Stimulated activated CD8-positive, alpha-beta memory T cell treated with anti-CD3 and anti-CD28 coated beads, Interleukin-12 subunit alpha, Interleukin-12 subunit beta, amount 100 ng/mL, for 24 hours (primary cell): ENCODE results near the gene ALOX12.

Experiments
- DNase-seq: peaks from one replicate; pipeline ENCODE4 v3.0.0-alpha.2; 2020; ENCODE audit errors: extremely low read depth

Gene ALOX12

GRCh38 chr17:7021993-7022778, 26.3 kb downstream of the ALOX12 start:
- no peak for DNase-seq

- no peak for DNase-seq
Observed at GRCh38 chr17:7022781-7023571, 27.1 kb downstream of the ALOX12 start, which contains the start of gene BCL6B. TSS of gene BCL6B (plus strand) at chr17:7023050. CDS start at chr17:7023672, 622 bp downstream.

- DNase-seq, result peak; percentile 84
Observed at GRCh38 chr17:7023576-7024401, 27.9 kb downstream of the ALOX12 start.

- no peak for DNase-seq
Observed at GRCh38 chr17:7024402-7024785, 28.5 kb downstream of the ALOX12 start.

DNA sequence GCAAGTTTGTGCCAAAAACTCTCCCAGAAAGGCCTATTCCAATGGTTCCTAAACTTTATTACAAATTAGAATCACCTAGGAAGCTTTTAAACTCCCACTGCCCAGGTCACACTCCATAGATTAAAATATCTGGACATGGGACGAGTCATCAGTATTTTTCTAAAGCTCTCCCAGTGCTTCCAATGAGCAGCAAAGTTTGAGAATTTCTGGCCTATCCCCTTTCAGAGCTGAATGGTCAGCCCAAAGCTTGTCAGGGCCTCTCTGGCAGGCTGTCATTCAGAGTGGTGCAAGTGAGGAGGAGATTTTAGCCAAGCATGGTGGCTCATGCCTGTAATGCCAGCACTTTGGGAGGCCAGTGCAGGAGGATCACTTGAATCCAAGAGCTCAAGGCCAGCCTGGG, 29.4 kb downstream of the ALOX12 start:
- DNase-seq, result no peak

- no peak for DNase-seq
Observed at GRCh38 chr17:7026471-7027115, 30.7 kb downstream of the ALOX12 start.

DNA sequence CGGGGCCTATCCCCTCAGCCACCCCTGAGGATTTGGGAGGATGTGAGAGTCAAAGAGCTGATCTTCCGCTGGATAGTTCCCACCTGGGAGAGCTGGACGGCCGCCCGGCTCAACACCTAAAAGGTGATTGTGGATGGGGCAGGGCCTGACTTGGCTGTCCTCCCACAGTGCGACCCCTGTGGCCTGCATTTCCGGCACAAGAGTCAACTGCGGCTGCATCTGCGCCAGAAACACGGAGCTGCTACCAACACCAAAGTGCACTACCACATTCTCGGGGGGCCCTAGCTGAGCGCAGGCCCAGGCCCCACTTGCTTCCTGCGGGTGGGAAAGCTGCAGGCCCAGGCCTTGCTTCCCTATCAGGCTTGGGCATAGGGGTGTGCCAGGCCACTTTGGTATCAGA, 31.5 kb downstream of the ALOX12 start:
- DNase-seq, result no peak

- DNase-seq, result no peak
Observed at GRCh38 chr17:7029096-7029495, 33.2 kb downstream of the ALOX12 start.

DNA sequence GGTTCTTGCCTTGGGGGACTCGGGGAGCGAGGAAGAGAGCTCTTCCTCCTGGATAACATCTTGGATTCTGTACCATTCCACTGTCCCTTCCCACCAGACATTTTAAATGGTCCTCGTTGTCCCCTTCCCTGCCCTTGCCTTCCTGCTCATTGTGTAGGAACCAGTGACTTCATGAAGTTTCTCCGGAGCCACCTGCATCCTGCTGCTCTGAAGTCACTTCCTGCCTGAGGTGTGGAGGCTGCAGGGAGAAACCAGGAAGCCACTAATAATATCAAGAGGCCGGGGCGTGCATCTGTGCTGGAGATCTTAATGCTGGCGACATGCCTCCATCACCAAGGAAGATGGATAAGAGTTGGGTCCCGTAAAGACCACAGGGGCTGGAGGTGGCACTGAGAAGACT, 33.8 kb downstream of the ALOX12 start:
- no peak for DNase-seq

DNA sequence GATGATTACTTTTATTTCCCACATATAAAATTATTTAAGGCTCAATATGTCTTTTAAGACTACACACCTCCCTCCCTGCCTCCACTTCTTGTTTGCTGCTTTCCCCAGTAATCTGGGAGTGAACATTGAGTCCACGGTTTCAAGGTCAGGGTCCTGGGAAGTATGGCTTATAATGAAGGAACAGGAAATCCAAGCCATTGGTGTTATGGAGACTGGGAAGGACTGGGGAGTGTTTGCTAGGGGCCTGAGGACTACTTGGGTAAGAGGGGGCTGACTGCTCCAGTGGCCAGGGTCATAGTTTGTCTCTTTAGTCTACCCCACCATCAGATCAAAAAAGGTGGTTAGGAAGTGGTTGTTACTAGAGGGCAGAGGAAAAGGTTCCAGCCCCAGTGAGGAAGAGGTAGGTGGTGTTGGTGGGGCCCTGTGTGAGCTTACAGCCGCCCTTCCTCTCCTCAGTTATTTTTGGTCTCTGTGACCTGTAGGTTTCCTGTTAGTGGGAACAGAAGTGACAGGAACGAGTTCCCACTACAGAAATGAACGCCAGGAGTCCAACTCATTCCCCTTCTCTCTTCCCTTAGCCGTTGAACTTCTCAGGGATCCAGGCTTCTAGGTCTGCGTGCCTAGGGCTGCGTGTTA, 39.2 kb downstream of the ALOX12 start:
- no peak for DNase-seq

GRCh38 chr17:7035591-7036368, 39.9 kb downstream of the ALOX12 start, which contains the start of gene SLC16A13:
TSS of gene SLC16A13 (plus strand) at chr17:7036015. CDS start at chr17:7036383, 368 bp downstream.
- peak; percentile 94 for DNase-seq

DNA sequence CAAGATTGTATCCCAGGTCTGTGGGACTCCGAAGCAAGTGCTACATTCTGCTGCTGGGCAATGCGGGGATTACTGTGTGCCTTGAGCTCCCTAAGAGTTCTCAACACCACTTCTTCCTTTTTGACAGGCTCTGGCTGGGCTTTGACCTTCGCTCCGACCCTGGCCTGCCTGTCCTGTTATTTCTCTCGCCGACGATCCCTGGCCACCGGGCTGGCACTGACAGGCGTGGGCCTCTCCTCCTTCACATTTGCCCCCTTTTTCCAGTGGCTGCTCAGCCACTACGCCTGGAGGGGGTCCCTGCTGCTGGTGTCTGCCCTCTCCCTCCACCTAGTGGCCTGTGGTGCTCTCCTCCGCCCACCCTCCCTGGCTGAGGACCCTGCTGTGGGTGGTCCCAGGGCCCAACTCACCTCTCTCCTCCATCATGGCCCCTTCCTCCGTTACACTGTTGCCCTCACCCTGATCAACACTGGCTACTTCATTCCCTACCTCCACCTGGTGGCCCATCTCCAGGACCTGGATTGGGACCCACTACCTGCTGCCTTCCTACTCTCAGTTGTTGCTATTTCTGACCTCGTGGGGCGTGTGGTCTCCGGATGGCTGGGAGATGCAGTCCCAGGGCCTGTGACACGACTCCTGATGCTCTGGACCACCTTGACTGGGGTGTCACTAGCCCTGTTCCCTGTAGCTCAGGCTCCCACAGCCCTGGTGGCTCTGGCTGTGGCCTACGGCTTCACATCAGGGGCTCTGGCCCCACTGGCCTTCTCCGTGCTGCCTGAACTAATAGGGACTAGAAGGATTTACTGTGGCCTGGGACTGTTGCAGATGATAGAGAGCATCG, 42.4 kb downstream of the ALOX12 start:
- no peak for DNase-seq

DNA sequence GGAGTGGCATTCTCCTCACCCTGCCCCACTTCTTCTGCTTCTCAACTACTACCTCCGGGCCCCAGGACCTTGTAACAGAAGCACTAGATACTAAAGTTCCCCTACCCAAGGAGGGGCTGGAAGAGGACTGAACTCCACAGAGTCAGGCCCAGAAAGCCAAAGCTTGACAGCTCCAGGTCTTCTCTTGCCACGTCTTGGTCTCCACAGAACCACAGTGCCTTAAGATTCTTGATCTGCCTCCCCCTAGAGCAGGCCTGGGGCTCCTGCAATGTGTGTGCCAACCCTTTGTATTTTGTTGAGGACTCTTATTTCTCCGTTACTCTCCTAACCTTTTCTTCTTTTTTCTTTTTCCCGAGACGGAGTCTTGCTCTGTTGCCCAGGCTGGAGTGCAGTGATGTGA, 44.0 kb downstream of the ALOX12 start:
- DNase-seq, result no peak

DNA sequence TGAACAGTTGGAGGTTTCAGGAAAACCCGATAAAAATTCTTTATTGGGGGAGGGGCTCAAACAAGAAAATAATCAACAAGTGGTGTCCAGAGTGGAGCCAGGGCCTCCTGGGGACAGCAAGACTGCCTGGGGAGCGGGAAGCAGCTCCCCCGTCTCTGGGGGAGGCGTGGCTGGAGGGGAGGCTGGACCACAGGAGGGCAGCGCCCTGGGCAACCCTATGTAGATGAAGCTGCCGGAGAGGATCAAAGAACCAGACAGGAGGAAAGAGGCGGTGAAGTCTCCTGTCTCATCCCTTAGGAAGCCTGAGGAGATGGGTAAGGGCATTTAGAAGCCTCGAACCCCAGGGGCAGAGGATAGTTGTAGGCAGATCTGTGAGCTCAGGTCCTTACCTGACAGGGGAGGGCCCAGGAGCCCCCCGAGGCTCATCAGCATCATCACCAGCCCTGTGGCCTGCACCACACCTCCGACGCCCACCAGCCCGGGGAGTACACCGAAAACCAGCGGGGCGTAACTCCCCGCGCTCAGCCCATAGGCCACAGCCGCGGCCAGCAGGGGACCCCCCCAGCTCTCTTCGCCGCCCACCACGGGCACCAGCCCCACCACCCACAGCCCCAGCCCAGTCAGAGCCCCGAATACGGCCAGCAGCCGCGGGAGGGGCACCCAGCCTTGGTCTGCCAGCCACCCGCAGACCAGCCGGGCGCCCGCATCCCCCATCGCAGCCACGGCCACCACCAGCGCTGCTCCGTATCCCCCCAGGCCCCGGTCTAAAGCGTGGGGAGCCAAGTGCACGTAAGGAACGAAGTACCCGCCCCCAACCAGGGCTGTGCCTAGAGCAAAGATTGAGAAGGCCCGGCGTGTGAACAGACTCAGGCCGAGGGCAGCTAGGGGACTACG, 46.0 kb downstream of the ALOX12 start:
- DNase-seq, result no peak

- DNase-seq, result no peak
Observed at GRCh38 chr17:7042501-7043181, 46.8 kb downstream of the ALOX12 start.

DNA sequence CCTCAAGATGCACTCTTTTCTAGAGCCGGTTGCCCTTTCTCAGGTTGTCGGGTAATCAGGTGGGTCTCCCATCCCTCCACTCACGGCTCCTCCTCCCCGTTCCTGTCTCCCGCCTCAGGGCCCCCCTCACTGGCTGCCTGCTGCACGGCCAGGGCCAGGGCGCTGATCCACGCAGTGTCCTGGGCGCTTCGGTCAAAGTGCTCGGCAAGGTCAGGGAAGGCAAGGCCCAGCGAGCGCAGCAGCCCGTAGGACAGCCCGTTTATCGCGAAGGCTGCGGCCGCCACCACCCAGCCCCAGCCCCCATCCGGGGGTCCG, 47.3 kb downstream of the ALOX12 start:
- no peak for DNase-seq

DNA sequence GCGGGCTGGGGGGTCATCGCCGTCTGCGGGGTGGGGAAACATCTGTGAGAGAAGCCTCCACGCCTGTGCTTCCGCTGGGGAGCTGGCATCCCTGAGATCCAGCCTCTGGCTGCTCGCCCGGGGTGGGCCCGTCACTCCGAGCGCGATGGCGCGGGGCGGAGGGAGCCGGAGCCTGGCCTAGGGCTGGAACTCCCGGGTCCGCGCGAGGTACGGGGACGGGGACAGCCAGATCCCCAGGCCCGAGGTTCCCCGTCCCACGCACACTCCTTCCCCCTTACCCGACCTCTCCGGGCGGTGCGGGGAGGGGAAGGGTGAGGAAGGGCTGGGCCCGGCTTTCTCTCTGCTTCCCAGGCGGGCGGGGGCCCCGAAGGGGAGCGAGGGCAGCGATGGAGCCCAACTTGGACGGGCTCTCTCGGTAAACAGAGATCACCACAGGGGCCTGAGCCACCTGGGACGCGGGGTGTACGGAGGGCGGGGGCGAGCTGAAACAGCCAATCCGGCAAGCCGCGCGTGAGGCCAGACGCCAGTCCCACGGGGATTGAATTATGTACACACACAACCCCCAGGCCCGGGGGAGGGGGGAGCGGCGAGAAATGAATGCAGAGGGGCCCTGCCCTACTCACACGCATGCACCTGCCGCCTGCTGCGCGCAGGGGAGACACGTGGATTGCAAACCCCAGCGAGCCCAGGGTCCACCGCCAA, 47.8 kb downstream of the ALOX12 start, which contains the start of gene SLC16A11:
TSS of gene SLC16A11 (minus strand) at position 596 of the 702 bp plus-strand sequence. CDS start at position 17, 579 bp downstream.
- DNase-seq, result no peak
